K562 (cell line): ENCODE measurements around the gene H2BK1. TPM values are rescaled to one million over a fixed set of nuclear protein-coding genes. Genes with fewer than 3 reads are reported as not detected.

Source experiments
- ATAC-seq: fragments of 200-7000 bp; cut with Tn5 transposase; 3 replicates; pipeline ENCODE4 v1.9.1; 2020; ENCODE audit warnings: moderate library complexity
- BruUV-seq: library from RNA; stranded (reverse); fragments of 400-500 nt; replicated peaks from 2 replicates; lab custom pipeline; 2021; lab: Mats Ljungman, UMichigan
- CTCF ChIA-PET: fragments of 300-600 bp; formaldehyde crosslinking; extraction: SDS; loops from one replicate; lab custom pipeline; 2021; ENCODE audit warnings: low intra/inter-chr PET ratio; lab: Yijun Ruan, JAX
- POLR2A ChIA-PET: fragments of 300-600, 350-650 bp; sonication (Branson Sonifier 250); formaldehyde crosslinking; extraction: SDS; loops from one replicate; lab custom pipeline; 2021; ENCODE audit warnings: antibody characterized with exemption, inconsistent platforms; lab: Yijun Ruan, JAX
- DNase-seq, 4 experiments: peaks; one replicate each; pipeline versions ENCODE4 v3.0.0 to v3.0.0-alpha.2; 2011 to 2018; ENCODE audit warnings: low spot score in 3 of 4, mixed read lengths in 3 of 4; ENCODE audit errors: extremely low read depth in 1 of 4
- FAIRE-seq: peaks from 2 replicates; lab custom pipeline; 2011; peaks lifted over from hg19 to GRCh38; lab: Jason Lieb, UNC
- H2AFZ ChIP-seq: 2 replicates; pipeline ENCODE4 v1.6.0; 2011; ENCODE audit warnings: low read depth, low read length, control low read depth, inconsistent platforms
- H3K27ac ChIP-seq: fragments of 200-600 bp; 3 replicates; pipeline ENCODE4 v1.8.0; 2011; ENCODE audit warnings: low read depth, mild to moderate bottlenecking, control low read depth, inconsistent platforms, low read length, moderate library complexity, mixed read lengths; ENCODE audit errors: extremely low read depth
- H3K27me3 ChIP-seq, 2 experiments: fragments of 300-600 bp in 1 of 2; 2 replicates in 1 of 2; 3 replicates in 1 of 2; pipeline versions ENCODE4 v1.6.0 to v1.8.0; 2011; ENCODE audit warnings: inconsistent platforms in 2 of 2, low read length in 2 of 2, mild to moderate bottlenecking in 1 of 2, mixed read lengths in 1 of 2, moderate library complexity in 1 of 2; ENCODE audit not compliant: control insufficient read depth in 2 of 2, insufficient read depth in 2 of 2
- H3K36me3 ChIP-seq: fragments of 300-600 bp; 3 replicates; pipeline ENCODE4 v1.8.0; 2011; ENCODE audit warnings: mild to moderate bottlenecking, low read length, inconsistent platforms; ENCODE audit not compliant: control insufficient read depth, insufficient read depth
- H3K4me1 ChIP-seq, 2 experiments: fragments of 200-600 bp in 1 of 2; replicated peaks in 1 of 2; 2 replicates in 1 of 2; 3 replicates in 1 of 2; pipeline versions ENCODE4 v1.5.1 to v1.8.0; 2011; ENCODE audit warnings: inconsistent platforms in 2 of 2, low read length in 2 of 2, mild to moderate bottlenecking in 1 of 2, mixed read lengths in 1 of 2, moderate library complexity in 1 of 2; ENCODE audit not compliant: control insufficient read depth in 2 of 2, insufficient read depth in 2 of 2
- H3K4me2 ChIP-seq: 2 replicates; pipeline ENCODE4 v1.6.1; 2011; ENCODE audit warnings: low read length, control low read depth, inconsistent platforms, mixed read lengths; ENCODE audit not compliant: insufficient read depth
- H3K4me3 ChIP-seq: fragments of 200-600 bp; sonication (generic), shearing (Covaris generic); 2 replicates; pipeline ENCODE4 v1.5.1; 2016; ENCODE audit warnings: control low read depth, inconsistent platforms
- H3K79me2 ChIP-seq: fragments of 200-600 bp; 3 replicates; pipeline ENCODE4 v1.8.0; 2011; ENCODE audit warnings: low read length, inconsistent platforms; ENCODE audit not compliant: control insufficient read depth, insufficient read depth
- H3K9ac ChIP-seq, 2 experiments: 2 replicates each; pipeline versions ENCODE4 v1.6.0 to v1.6.1; 2011; ENCODE audit warnings: low read depth in 2 of 2, low read length in 2 of 2, control low read depth in 1 of 2, inconsistent platforms in 1 of 2, mild to moderate bottlenecking in 1 of 2, mixed read lengths in 1 of 2; ENCODE audit not compliant: insufficient read depth in 1 of 2
- H3K9me1 ChIP-seq: one replicate; pipeline ENCODE4 v1.6.0; 2011; ENCODE audit warnings: inconsistent platforms, mild to moderate bottlenecking, low read length, moderate library complexity; ENCODE audit not compliant: control insufficient read depth, insufficient read depth
- H3K9me3 ChIP-seq: replicated peaks from 2 replicates; pipeline ENCODE4 v1.5.1; 2011; ENCODE audit warnings: low read depth, low read length, inconsistent platforms; ENCODE audit not compliant: control insufficient read depth, insufficient read depth
- H4K20me1 ChIP-seq: replicated peaks from 2 replicates; pipeline ENCODE4 v1.6.1; 2011; ENCODE audit warnings: low read length, inconsistent platforms, mixed read lengths; ENCODE audit not compliant: control insufficient read depth, insufficient read depth
- ATF7 ChIP-seq: fragments of 450-650 bp; IDR thresholded peaks from 2 replicates; pipeline ENCODE4 v1.7.1; 2014; ENCODE audit warnings: mild to moderate bottlenecking, moderate library complexity
- FOXJ3 ChIP-seq: sonication (generic); formaldehyde crosslinking; IDR thresholded peaks from 2 replicates; pipeline ENCODE4 v1.4.0; 2020; ENCODE audit warnings: mild to moderate bottlenecking, missing genetic modification reagents
- KDM5B ChIP-seq: fragments of 200-600 bp; sonication (generic); IDR thresholded peaks from 2 replicates; pipeline ENCODE4 v1.6.1; 2012; ENCODE audit warnings: low read depth, mild to moderate bottlenecking, moderate library complexity, low read length, control low read depth, inconsistent platforms; ENCODE audit not compliant: insufficient replicate concordance
- MEIS2 ChIP-seq: fragments of 450-650 bp; IDR thresholded peaks from 2 replicates; pipeline ENCODE4 v1.6.1; 2014; ENCODE audit warnings: mild to moderate bottlenecking; ENCODE audit not compliant: partially characterized antibody
- MTA3 ChIP-seq: fragments of 450-650 bp; formaldehyde crosslinking; IDR thresholded peaks from 2 replicates; pipeline ENCODE4 v1.6.1; 2017; ENCODE audit warnings: mild to moderate bottlenecking, borderline replicate concordance
- POLR2G ChIP-seq: fragments of 200-400 bp; formaldehyde crosslinking; IDR thresholded peaks from 2 replicates; pipeline ENCODE4 v1.6.1; 2017; ENCODE audit warnings: low read depth, mild to moderate bottlenecking, antibody characterized with exemption, low read length, moderate library complexity
- RBFOX2 ChIP-seq: fragments of 200-400 bp; formaldehyde crosslinking; IDR thresholded peaks from 2 replicates; pipeline ENCODE4 v1.6.1; 2017; ENCODE audit warnings: low read depth, mild to moderate bottlenecking, low read length, moderate library complexity
- ZNF140 ChIP-seq: fragments of 250-450 bp; sonication (Bioruptor Pico); IDR thresholded peaks from 2 replicates; pipeline ENCODE4 v1.8.0; 2021; ENCODE audit warnings: moderate library complexity, mild to moderate bottlenecking, inconsistent platforms
- ZNF507 ChIP-seq: conservative IDR thresholded peaks from 2 replicates; pipeline ENCODE4 v1.6.1; 2017; ENCODE audit warnings: missing genetic modification characterization, missing compliant biosample characterization
- WGBS: fragments of 100-300 bp; shearing (Covaris generic); methylation state at CpG from one replicate; pipeline ENCODE4 v1.1.6; 2016; ENCODE audit warnings: low coverage, mixed read lengths; ENCODE audit not compliant: insufficient coverage; ENCODE audit errors: missing lambda C conversion rate; 5-methylcytosine and 5-hydroxymethylcytosine counted together
- in situ Hi-C: fragments of 300-500 bp; cut with MboI; formaldehyde crosslinking; loops from 4 replicates; pipeline ENCODE4 v1.15.0; 2018; ENCODE audit warnings: inconsistent platforms, mixed read lengths
- intact Hi-C: fragments of 100-400 bp; cut with micrococcal nuclease; formaldehyde crosslinking; loops from 2 replicates; pipeline ENCODE4 v1.14.2; 2022
- polyA plus RNA-seq, 8 experiments: library from polyadenylated mRNA; depleted of rRNA in 4 of 8; stranded (reverse) in 5 of 8; unstranded in 3 of 8; fragments of >200 nt; fragmentation: Nextera tagmentation in 2 of 8; fragmentation: Illumina TruSeq in 1 of 8; extraction: Ambion mirVana in 2 of 8; extraction: Trizol in 1 of 8; gene quantifications; 2 replicates each; pipeline versions ENCODE4 v1.2.1 to v1.2.3, GENCODE V29; 2011 to 2014; ENCODE audit warnings: inconsistent platforms in 1 of 8, missing spikeins in 1 of 8
- total RNA-seq, 7 experiments: library from RNA; depleted of rRNA in 6 of 7; stranded (reverse); fragments of >200 nt in 6 of 7; fragmentation: Illumina TruSeq in 2 of 7; extraction: Trizol in 2 of 7; gene quantifications; 2 replicates each; pipeline versions ENCODE4 v1.2.1 to v1.2.3, GENCODE V29; 2011 to 2021; ENCODE audit warnings: low replicate concordance in 1 of 7
- TF ChIP-seq, protein P1 (sequence below): sonication (generic); formaldehyde crosslinking; IDR thresholded peaks from 2 replicates; pipeline ENCODE4 v1.8.1; 2023; ENCODE audit warnings: mild to moderate bottlenecking, missing genetic modification reagents
- TF ChIP-seq, protein P2 (sequence below): fragments of 250-450 bp; sonication (Bioruptor Pico); IDR thresholded peaks from 2 replicates; pipeline ENCODE4 v1.5.0; 2021
- TF ChIP-seq, protein P3 (sequence below): fragments of 450-650 bp; IDR thresholded peaks from 2 replicates; pipeline ENCODE4 v1.7.1; 2018; ENCODE audit warnings: mild to moderate bottlenecking, low read depth; ENCODE audit not compliant: partially characterized antibody

Gene H2BK1
- total and polyA plus RNA-seq, 9 of the 15 experiments (the other 6 are each of a cell fraction or from before 2014, with no cell fraction given), result not detected

DNA sequence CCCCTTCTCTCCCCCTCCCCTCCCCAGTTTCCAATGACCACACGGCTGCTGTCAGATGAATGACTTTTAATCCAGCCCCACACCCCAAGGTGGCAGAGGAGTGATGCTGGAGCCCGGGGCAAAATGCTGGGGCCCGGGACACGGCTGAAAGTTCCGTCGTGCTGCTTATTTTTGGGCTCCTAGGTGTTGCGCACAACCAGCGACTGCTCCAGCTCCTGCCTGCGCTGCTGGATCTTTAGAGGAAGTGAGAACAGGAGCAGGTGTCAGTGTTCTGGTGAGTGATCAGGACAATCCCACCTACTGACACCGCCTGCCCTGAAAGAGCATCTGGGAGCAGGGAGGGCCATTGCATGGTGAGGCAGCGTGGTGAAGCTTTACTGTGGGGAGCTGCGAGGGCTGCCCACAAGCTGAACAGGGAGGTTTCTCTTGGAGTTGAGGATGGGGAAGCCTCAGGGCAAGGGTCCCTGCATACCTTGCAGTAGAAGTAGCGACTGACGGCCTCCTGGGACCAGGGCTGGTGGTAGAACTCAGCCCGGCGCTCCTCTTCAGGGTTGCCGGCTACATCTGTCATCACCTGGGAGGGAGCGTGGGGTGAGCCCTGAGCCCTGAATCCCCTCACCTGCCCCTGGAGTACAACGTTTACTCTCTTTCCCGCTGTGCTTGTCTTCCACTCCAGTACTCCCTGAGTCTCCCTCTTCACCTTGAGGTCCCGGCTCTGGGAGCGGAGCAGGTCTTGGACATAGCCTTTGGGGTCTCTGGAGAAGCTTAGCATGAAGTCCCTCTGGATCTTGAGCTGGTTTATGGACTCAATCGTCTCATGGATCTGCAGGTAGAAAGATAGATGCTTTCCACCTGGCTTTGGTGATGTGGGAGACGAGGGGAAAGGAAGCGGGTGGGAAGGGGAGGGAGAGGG is 28.9 kb upstream of the H2BK1 start:
- Histone ChIP-seq H3K4me2 (no peak overlapping the region), H3K9me3 (no peaks in the 10 kb centered on the region), H4K20me1 (peaks cover 55% of the 10 kb centered on the region), H2AFZ (no peak overlapping the region), H3K27me3 (0 out of 5 replicates have a peak, but pooled peaks cover 0 to 4% of the 10 kb centered on the region in 2 experiments), H3K27ac (no peak overlapping the region), H3K9ac (no peak overlapping the region), H3K36me3 (peaks cover 40% of the 10 kb centered on the region; the same call in 2 of the 3 replicates), H3K9me1 (peaks cover 4% of the 10 kb centered on the region), H3K4me3 (no peak overlapping the region), H3K4me1 (peaks cover 10 to 35% of the 10 kb centered on the region in 2 experiments; a peak in 4 of 5 replicates), H3K79me2 (peaks cover 7% of the 10 kb centered on the region)
- WGBS, result 87% methylated on average over 25 of the region's 25 CpGs
- ChIA-PET CTCF (interaction anchor here (0.6 kb wide), 1 partner anchor 10 kb away, joined by 3 read pairs; no protein-coding TSS in a partner anchor), POLR2A (interaction anchor here (0.6 to 3.8 kb wide), 7 partner anchors 11 to 291 kb away, joined by 3 to 36 read pairs (median 3); partner anchors contain the start of gene ABCF2)
- in situ Hi-C loops, result no loop called here
- intact Hi-C loops, result no loop called here
- ATAC-seq (no peak), FAIRE-seq (no peak), DNase-seq (peak in 1 of 4 experiments; percentile 26)
- no TSS peak for BruUV-seq
- no peak for TF ChIP-seq ZNF507 (tag)
- 0 out of 2 replicates have a peak, but pooled peaks have one; percentile 12 for TF ChIP-seq MTA3
- TF ChIP-seq RBFOX2, result peak; percentile 51; the same call in 1 of the 2 replicates
- TF ChIP-seq, protein P1, sequence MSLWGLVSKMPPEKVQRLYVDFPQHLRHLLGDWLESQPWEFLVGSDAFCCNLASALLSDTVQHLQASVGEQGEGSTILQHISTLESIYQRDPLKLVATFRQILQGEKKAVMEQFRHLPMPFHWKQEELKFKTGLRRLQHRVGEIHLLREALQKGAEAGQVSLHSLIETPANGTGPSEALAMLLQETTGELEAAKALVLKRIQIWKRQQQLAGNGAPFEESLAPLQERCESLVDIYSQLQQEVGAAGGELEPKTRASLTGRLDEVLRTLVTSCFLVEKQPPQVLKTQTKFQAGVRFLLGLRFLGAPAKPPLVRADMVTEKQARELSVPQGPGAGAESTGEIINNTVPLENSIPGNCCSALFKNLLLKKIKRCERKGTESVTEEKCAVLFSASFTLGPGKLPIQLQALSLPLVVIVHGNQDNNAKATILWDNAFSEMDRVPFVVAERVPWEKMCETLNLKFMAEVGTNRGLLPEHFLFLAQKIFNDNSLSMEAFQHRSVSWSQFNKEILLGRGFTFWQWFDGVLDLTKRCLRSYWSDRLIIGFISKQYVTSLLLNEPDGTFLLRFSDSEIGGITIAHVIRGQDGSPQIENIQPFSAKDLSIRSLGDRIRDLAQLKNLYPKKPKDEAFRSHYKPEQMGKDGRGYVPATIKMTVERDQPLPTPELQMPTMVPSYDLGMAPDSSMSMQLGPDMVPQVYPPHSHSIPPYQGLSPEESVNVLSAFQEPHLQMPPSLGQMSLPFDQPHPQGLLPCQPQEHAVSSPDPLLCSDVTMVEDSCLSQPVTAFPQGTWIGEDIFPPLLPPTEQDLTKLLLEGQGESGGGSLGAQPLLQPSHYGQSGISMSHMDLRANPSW (CRISPR knock-in tag), result no peak
- TF ChIP-seq MEIS2, result peak; percentile 11
- TF ChIP-seq ZNF140, result no peak
- peak; percentile 23 for TF ChIP-seq KDM5B
- TF ChIP-seq FOXJ3, result no peak
- TF ChIP-seq POLR2G, result peak; percentile 56
- TF ChIP-seq ATF7, result no peak
- TF ChIP-seq, protein P2, sequence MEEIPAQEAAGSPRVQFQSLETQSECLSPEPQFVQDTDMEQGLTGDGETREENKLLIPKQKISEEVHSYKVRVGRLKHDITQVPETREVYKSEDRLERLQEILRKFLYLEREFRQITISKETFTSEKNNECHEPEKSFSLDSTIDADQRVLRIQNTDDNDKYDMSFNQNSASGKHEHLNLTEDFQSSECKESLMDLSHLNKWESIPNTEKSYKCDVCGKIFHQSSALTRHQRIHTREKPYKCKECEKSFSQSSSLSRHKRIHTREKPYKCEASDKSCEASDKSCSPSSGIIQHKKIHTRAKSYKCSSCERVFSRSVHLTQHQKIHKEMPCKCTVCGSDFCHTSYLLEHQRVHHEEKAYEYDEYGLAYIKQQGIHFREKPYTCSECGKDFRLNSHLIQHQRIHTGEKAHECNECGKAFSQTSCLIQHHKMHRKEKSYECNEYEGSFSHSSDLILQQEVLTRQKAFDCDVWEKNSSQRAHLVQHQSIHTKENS (CRISPR knock-in tag), result no peak
- TF ChIP-seq, protein P3, sequence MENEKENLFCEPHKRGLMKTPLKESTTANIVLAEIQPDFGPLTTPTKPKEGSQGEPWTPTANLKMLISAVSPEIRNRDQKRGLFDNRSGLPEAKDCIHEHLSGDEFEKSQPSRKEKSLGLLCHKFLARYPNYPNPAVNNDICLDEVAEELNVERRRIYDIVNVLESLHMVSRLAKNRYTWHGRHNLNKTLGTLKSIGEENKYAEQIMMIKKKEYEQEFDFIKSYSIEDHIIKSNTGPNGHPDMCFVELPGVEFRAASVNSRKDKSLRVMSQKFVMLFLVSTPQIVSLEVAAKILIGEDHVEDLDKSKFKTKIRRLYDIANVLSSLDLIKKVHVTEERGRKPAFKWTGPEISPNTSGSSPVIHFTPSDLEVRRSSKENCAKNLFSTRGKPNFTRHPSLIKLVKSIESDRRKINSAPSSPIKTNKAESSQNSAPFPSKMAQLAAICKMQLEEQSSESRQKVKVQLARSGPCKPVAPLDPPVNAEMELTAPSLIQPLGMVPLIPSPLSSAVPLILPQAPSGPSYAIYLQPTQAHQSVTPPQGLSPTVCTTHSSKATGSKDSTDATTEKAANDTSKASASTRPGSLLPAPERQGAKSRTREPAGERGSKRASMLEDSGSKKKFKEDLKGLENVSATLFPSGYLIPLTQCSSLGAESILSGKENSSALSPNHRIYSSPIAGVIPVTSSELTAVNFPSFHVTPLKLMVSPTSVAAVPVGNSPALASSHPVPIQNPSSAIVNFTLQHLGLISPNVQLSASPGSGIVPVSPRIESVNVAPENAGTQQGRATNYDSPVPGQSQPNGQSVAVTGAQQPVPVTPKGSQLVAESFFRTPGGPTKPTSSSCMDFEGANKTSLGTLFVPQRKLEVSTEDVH, result peak; percentile 26
